Left hindlimb (tissue), 1 donor: ENCODE data around the gene LRRC75B.
"Not testable (repeated sequence)": the region's sequence is repeated elsewhere in the genome, so short reads cannot be mapped to it uniquely, and the experiment has no call there.

Source experiments
- DNase-seq: peaks from one replicate; pipeline ENCODE4 v3.0.0-alpha.2; 2018

LRRC75B gene

GRCh38 chr22:24552503-24553286, 40.2 kb downstream of the LRRC75B start:
- DNase-seq, result not testable (repeated sequence)

DNA sequence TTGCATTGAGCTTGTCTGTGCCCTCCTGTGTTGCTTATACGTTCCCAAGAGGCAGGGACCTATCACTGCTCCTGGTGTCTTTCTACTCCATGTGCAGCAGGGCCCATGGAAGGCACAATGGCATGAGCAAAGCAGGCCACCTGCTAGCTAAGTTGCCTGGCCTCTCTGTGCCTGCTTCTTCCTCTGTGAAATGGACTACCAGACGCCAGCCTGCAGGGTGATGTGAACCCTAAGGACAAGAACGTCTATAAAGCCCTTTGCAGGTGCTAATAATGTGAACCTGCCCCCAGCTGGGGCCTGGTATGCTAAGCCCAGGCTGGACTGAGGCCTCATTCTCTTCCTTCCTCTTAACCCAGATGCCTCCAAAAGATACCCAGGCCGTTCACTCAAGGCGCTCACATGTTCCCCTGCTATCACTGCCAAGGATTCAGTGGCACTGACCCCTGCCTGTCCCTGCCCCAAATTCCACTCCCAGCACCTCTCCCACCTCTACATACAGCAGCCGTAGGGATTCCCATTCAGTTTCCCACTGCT, 41.9 kb downstream of the LRRC75B start:
- no peak for DNase-seq

DNA sequence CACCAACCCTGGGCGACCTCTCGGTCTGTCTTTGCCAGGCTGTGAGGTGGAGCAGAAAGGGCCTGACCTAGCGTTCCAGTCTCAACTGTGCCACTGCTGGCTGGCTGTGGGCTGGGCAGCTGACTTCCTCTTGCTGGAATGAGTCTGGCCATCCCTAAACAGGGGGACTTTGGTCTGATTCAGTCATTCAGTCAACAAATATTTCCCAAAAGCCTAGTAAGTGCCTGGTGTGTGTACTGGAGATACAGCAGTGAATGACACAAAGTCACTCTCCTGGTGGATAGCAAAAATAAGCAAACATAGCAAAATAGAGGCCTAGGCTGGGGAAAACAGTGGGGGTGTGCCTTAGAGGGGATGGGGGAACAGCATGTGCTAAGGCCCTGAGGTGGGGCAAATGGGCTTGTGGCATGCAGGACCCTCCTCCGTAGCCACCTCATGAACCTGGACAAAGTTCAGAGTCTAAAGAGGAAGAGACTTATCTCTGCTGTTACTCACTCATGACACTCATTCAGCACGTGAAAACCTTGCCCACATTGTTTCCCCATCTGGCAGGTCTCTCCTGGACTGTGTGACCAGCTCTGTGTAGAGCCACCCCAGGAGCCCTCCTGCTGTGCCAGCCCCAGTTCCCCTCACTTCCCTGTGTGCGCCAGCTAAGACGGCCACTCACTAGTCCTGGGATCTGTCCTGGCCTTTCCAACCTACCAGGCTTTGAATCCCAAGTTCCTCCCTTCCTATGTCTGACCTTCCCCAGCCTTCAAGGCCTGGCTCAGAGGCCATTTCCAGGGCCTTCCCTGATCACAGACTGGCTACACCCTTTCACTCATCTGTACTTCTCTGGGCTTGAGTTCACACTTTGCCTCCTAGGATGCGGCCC, 42.6 kb downstream of the LRRC75B start:
- no peak for DNase-seq

DNA sequence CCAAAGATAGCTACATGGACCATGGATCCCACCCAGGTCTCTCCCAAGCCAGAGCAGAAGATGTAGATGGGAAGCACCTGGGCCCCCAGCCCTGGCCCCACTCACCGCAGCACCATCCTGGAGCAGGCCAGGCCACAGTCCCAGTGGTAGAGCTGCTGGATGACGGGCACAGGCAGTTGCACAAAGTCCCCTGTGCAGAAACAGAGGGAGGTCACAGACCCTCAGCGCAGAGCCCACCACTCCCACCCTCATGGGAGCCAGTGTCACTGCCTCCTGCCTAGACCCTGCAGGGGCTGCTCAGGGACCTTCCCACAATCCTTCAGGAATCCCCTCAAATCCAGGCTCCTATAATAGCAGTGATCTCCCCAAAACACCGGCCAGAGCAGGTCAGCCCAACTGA, 44.1 kb downstream of the LRRC75B start:
- DNase-seq, result no peak

- no peak for DNase-seq
Measured at GRCh38 chr22:24543679-24544243, 49.1 kb downstream of the LRRC75B start.

DNA sequence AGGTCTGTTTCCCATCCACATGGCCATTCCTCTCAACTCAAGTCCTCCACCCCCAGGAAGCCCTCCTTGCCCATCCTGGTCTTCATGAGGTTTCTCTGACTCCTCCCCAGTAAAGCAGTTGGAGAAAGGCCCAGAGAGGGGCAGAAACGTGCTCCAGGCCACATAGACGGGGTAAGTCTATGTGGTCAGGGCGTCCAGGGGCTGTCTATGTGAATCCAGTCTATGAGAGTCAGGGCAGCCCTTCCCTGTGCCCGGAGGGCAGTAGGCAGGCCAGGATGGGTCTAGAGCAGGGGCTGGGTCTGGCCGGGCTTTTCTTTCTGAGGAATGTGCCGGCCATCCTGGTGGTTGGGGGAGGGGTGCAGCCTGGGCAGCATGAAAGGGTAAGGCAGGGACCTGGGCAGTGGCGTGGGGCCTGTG, 49.7 kb downstream of the LRRC75B start:
- no peak for DNase-seq

GRCh38 chr22:24542641-24543040, 50.2 kb downstream of the LRRC75B start:
- DNase-seq, result peak; percentile 59

- no peak for DNase-seq
Measured at GRCh38 chr22:24541681-24542515, 51.0 kb downstream of the LRRC75B start.

DNA sequence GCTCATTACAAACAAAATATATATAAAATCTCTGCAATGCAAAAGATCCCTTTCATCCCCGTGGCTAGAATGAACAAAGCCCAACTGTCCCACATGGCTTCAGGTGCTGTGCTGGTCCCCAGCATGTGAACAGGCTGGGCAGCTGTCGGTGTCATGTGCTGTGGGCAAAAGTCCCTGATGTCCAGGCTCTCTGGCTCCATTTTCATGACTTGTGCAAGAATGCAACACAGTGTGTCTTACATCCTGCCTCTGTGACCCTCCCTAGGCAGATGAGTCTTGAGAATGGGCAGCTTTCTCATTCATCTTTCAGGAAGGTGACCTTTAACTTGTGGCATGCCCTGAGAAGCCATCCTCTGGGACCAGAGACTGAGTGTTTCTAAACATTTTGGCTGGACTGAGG, 52.4 kb downstream of the LRRC75B start:
- no peak for DNase-seq

GRCh38 chr22:24536089-24536488, 56.8 kb downstream of the LRRC75B start:
- DNase-seq, result no peak
